GM21723 (cell line): ENCODE data around the gene CDCA4.
"Not testable (repeated sequence)": the region's sequence is repeated elsewhere in the genome, so short reads cannot be mapped to it uniquely, and the experiment has no call there.

Experiments
- ATAC-seq: cut with Tn5 transposase; IDR thresholded peaks from one replicate; pipeline ENCODE4 v1.9.1; 2021; ENCODE audit warnings: mild to moderate bottlenecking, moderate library complexity; ENCODE audit not compliant: unreplicated experiment

The CDCA4 gene

DNA sequence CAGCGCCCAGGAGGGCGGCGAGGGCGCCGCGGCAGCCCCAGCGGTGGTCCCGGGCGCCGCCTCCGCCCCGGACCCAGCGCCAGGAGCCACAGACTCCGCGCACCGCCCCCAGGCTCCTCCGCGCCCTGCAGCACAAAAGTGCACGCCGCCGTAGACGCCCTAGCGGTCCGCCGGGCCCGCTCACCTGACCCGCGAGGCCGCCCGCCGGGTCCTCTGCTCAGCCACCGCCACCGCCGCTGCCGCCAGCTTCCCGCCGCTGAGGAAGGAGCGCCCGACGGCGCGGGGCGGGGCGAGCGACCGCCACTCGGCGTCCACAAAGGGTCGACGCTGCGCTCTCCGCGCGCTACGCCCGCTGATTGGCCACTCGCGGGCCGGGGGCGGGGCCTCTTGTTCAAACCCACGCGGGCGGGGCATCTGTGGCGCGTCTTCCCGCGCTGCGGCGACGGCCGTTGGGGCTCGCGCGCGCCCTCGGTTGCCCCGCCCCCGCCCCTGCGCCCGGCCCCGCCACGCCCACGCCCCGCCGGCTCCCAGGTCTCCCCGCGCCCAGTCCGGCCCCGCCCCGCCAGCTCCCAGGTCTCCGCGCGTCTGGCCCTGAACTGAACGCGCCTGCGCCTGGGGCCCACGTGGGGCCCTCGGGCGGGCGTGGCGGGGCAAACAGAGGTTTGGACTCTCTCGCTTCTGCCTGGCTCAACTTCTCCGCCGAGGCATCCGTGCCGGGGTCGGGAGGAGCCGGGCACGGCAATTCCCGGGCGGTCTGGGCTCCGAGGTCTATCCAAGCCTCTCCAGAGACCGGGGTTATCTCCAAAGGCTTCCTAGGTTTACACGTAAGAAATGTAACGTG lies at the start of gene CDCA4:
CDCA4 (minus strand) TSS at position 269 of the 841 bp plus-strand sequence. CDS start 9,154 bp downstream, outside the sequence.
- peak; percentile 75 for ATAC-seq

DNA sequence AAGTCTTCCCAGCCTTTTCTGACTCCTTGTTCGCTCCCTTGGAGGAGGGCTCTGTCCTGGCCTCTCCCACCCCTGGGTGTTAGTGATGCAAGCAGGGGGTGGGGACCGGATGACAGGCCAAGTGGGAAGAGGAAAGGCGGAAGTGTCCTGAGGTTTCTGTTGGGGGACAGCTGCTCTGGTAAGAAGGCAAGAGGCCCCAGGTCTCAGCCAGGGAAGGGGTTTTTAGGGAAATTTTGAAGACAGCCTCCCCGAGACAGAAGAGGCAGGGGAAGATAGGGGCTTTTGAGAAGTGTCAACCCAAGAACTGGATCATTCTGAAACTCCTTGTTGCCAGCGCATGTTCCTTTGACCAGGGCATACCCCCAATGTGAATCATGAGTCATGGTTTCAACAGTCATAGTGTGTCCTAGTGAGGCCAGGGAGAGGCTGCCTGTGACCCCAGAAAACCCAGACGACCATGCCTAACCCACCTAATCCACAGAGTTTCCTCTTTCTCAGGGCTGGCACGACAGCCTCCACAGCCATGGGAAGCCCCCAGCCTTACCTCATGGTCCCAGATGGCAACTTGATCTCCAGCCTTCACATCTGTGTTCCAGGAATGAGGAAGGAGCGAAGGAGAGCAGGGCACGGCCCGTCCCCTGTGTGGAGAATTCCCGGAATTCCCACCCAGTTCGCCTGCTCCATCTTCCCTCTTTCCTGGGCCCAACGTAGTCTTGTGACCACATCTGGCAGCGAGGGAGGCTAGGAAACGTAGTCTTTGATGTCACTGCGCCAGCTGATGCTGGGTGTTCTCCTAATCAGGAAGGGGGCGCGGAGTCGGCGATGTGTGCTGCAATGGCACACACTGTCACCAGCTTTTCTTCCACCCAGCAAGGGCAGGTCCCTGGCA lies 49.2 kb upstream of the CDCA4 start:
- ATAC-seq = peak; percentile 41

DNA sequence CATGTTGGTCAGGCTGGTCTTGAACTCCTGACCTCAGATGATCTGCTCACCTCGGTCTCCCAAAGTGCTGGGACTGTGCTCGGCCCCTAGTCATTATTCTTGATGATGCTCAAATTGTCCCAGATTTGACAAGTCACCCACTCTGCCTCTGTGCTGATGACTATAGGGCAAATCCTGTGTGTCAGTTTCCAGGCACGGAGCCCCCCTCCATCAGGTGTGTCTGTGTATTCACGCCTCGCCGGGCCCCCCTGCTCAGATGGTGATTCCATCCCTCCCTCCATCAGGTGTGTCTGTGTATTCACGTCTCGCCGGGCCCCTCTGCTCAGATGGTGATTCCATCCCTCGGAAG lies 48.6 kb upstream of the CDCA4 start:
- no peak for ATAC-seq

DNA sequence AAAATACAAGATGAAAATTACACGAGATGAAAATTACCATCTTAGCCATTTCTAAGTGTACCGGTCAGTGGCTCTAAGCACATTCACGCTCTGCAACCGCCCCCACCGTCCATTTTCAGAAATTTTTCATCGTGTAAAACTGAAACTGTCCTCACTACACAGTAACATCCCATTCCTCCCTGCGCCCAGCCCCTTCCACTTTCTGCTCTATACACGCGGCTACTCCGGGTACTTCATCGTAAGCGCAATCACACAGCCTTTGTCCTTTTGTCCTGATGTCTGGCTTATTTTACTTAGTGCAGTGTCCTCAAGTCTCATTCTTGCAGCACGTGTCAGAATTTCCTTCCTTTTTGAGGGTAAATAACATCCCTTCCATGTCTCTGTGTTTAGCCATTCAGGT lies 47.9 kb upstream of the CDCA4 start:
- ATAC-seq = no peak

DNA sequence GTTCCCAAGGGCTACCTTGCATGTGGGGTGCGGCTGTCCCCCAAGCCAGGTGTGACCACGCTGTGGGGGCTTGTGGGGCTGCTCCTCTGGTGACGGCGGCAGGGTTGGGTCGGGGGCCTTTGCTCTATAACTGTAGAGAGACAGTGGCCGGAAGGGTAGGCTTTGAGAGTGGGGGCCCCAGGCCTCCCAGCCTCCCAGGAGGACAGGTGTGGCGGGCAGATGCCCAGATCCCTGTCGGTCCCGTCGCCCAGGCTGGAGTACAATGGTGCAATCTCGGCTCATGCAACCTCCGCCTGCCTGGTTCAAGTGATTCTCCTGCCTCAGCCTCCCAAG lies 47.1 kb upstream of the CDCA4 start:
- ATAC-seq = no peak

DNA sequence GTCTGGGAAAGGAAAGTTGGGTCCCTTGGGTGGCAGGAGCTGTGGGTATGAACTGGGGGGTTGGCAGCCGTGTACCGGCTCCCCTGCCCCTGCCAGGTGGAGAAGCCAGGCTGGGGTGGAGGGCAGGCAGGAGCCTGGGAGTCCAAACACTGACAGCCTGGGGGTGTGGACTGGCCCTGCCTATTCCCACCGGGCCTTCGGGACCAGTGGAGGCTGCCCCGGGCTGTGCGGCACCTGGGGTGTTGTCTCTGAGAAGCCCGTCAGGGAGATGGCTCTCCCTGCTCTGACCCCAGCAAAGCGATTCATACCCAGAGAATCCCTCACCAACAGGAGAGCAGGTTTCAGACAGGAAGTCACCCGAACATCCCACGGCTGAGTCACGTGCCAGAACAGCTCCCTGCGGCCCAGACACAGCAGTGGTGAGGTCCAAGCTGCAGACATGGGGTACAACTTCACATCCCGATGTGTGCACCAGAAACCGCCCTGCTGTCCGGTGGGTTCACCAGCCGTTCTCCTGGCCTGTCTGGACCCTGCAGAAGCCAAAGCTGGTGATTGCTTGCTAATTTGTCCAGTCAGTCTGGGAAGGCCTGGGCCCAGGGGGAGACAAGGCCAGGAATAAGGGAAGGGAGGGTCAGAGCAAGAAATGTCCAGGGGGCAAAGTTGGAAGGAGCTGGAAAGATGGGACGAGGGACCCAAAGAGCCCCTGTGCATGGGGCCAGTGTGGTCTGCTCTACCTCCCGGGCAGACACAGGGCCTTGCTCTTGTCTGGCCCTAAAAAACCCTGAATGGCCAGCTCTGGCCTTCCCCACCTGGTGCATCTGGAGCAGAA lies 46.5 kb upstream of the CDCA4 start:
- no peak for ATAC-seq

DNA sequence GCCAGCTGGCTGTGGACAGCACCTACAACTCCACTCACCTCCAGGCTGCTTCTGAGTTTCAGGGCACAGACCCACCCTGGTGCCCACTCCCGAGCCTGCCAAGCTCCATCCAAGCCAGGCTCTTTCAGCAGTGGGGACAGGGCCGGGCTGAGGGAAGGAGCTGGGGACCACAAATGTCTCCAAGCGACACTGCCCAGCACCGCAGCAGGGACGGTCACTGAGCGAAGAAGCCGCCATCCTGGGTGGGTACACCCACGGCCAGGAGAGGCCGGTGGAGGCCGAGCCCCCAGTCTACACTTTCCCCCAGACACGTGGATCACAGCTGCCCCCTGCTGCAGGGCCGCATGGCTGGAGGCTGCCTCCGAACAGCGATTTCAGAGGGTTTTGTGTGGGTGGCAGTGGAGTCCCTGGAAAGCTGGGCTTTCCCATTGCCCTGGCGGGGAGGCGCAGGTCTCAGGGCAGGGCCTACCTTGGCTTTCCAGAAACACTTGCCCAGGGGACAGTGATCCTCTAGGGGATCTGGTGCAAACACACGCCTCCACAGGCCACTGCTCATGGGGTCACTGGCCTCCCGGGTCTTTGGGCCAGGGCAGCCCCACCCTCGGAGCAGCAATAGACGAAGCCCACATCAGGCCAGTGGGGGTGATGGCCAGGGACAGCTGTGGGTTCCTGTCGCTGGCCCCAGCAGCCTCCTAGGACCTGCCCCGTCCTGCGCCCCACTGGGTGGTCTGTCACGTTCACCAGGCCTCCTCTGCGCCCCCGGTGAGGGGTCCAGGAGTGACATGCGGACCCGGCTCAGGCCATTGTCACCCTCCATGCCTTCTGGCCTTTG lies 45.6 kb upstream of the CDCA4 start:
- no peak for ATAC-seq

DNA sequence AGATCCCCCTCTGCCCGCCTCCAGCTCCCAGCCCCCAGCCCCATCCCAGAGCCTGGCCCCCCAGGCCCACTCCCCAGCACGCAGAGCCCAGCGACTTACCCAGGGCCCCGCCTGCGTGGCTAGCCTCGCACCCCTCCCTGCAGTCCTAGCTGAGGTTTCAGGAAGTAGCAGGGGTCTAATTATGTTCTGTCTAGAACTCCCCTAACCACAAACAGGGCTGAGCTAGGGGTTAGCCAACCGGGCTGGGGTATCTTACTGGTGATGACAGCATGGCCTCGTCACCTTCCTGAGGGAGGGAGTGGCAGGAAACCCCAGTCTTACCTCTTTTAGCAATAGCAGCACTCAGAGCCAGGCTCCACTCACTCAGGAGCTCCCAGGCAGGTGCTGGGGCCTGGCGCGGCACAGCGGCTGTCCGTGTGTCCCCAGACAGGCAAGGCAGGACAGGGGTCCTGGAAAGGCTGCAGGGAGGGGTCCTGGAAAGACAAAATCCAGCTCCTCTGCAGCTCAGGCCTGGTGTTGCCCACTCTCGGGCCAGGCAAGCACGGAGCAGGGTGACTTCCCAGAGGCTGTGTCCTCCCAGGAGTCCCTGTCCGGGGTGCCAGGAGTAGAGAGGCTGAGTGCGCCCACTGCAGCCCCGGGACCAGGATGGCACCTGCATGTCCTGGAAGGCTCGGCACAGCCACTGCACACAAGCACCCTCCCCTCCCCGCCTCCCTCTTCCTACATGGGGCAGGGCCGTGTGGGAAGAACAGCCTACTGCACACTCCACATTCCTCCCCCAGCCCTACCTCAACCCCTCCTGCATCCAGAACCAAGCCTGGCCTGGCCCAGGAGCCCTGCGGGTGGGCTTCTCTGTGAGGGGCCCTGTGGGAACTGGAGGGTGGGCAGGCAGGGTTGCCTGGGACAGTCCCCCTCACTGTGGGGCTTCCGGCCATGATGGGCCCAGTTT lies 44.7 kb upstream of the CDCA4 start, which contains the start of gene GPR132:
GPR132 (minus strand) TSS at position 151 of the 949 bp plus-strand sequence. CDS start 10,010 bp downstream, outside the sequence.
- ATAC-seq = peak; percentile 50

DNA sequence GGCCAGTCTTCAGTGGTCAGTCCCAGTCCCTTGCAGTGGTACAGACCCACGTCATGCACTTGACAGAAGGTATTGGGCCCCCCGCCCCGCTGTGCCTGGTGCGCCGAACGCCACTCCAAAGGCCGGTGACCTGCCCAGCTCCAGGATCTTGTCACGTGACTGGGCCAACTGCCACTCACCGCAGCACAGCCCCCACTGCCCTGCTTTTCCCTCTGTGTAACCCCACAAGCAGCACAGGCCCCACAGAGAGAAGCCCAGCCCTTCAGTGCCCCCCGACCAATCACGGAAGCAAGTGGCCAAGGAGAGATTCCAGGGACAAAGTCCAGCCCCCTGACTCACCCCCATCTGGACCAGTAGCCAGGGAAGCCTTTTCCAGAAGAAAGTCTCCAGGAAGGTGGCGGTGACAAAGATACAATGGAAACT lies 43.8 kb upstream of the CDCA4 start:
- ATAC-seq = no peak

DNA sequence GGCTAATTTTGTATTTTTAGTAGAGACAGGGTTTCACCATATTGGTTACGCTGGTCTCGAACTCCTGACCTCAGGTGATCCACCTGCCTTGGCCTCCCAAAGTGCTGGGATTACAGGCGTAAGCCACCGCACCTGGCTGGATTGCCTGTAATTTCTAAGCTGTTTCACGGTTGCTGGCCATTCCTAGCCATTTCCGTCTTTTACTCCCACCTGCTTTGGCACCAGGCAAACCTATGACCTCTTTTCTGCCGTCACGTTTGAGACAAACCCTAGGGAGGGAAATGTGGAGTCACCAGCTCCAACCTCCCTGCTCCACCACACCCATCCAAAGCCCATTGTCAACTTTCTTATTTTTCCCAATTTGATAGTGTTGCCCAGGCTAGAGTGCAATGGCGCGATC lies 43.1 kb upstream of the CDCA4 start:
- no peak for ATAC-seq

DNA sequence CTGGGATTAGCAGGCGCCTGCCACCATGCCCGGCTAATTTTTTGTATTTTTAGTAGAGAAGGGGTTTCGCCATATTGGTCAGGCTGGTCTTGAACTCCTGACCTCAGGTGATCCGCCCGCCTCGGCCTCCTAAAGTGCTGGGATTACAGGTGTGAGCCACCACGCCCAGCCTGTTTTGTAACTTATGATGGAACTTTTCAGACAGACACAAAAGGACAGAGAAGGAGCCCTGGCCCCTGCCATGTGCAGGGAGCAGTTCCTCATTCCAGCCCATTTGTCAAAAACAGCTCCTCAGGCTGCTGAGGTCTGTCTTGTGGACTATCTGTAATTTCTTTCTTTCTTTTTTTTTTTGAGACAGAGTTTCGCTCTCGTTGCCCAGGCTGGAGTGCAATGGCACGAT lies 42.6 kb upstream of the CDCA4 start:
- ATAC-seq = not testable (repeated sequence)

DNA sequence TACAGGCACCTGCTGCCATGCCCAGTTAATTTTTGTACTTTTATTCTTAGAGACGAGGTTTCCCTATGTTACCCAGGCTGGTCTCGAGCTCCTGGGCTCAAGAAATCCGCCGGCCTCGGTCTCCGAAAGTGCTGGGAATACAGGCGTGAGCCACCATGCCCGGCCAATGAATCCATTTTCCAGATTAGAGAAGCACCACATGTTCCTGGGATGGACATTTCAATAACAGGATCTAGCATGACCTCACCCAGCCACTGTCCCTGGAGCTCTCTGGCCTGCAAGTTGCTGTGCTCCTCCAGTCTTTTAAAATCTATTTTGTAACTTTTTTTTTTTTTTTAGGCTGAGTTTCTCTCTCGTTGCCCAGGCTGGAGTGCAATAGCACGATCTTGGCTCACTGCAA lies 42.2 kb upstream of the CDCA4 start:
- no peak for ATAC-seq

DNA sequence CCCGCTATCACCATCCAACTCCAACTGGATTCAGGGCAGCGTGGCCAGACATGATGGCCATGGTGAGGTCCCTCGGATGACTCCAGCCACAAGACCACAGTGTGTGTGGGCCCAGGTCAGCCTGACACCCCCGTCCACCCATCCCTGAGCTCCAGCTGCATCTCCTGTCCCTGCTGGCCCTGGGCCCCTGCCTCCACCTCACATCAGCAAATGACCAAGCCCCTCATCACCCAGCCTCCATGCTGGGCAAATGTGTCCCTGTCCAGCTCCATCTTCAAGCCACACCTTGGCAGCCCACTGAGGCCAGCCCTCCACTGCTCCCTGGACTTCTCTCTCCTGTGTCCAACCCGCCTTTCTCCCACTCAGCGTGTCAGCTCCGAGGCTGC lies 41.2 kb upstream of the CDCA4 start:
- no peak for ATAC-seq

DNA sequence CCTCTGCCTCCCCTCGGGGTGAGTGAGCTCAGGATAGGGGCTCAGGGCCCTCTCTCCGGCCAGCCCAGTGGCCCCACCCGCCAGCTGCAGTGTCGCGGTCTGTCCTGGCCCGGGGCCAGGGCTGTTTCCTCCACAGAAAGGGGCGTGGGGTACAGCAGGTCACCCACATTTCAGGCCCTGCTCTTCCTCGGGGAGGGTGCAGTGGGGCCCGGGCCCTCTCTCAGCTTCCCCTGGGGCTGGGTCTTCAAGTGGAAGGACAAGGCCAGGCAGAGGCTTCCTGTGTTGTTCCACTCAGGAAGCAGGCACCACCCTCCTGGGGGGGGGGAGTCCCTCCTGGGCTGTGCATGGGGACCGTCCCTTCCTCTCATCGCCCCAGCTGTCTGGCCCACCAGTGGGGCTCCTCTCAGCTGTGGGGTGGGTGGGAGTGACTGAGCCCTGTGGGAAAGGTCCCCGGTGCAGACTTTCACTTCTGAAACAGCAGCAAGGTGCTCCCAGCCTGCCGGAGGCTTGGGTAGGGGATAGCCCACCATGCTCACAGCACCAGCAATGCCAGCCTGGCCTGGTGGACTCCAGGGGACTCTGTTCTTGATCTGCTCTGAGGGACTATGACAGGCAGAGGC lies 40.7 kb upstream of the CDCA4 start:
- peak; percentile 26 for ATAC-seq

DNA sequence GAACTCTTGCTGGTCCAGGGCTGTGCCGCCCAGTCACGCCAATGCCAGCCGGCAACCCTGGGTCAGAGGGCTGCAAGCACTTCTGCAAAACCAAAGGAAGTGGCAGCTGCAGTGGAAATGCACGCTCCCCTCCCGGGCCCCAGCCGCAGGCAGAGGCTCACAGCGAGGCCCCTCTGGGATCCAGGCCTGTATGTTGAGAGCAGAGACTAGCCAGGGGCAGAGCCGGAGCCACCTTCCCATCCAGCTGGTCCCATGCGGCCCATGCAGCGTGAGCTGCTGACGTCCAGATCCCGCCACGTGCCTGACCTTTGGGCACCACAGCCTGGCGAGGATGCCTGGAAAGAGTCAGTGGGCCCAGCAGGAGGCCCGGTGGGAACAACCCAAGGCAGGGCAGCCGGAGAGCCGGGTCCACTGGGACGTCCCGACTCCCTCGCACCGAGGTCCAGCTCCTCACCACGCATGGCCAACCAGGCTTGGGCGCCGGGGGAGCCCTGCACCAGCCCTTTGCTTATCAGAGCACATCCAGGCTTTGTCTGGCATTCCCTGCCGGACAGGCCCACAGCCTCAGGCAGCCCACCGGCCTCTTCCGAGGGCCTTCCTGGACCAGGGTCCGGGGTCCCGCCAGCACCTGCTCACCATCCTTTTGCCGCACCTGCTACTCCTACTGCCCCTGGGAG lies 40.0 kb upstream of the CDCA4 start:
- no peak for ATAC-seq

DNA sequence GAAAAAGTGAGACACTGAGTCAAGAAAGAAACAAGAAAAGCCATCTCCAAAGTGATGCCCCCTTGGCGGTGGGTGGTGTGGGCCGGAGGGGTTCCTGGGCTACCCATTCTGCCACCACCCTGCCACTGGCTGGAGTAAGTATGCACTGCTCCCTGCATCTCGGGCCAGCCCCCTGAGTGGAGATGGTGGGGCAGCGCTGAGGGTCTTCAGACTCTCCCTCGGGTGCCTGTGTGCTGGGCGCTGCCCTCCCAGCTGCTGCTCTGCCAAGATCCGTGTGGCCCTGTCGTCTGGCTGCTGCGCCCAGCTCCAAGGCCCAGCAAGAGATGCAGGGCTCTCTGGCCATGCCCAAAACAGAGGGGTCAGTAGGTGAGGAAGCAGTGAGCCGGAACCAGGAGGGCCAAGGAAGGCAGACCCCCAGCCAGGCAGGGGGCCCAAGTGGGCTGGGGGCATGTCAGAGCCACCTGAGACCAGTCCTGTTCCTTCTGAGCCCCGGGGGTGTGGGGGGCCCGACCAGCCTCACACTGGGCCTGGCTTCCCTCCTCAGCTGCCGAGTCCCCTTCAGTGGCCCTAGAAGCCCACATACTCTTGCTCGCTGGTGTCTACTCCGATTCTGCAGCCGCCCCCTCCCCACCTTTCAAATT lies 39.2 kb upstream of the CDCA4 start:
- ATAC-seq = no peak

DNA sequence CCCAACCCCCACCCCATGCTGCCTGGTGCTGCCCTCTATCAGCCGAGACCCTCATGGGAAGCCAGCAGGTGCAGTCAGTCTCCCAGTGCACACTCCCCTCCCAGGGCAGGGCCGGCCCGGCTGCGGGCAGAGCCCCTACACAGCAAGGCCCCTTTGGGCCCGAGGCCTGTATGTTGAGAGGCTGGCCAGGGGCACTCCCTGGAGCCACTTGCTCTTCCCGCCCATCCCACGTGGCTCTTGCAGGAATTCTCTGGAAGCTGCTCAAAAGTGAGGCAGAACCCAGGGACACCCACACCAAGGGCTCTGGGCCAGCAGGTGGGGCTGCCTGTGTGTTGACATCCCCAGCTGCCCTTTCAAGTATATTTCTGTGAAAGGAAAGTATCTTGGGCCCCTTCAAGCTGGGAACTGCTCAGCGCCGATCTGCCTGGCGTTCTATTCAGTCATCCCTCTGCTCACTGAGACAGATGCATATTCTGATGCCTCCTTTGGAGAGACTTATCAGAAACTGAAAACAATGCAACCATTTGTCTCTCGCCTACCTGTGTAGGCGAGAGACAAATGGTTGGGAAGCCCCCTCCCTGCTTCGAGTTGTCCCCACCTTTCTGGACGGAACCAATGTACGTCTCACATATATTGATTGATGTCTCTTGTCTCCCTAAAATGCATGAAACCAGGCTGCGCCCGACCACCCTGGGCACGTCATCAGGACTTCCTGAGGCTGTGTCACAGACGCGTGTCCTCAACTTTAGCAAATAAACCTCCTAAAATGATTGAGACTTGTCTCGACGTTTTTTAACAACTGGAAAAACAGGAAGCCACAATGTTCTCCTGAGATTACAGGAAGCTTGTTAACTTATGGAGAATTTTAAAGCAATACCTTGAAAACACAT lies 38.4 kb upstream of the CDCA4 start:
- ATAC-seq = no peak
